GM12878 (cell line): ENCODE measurements around the gene CAMK2G. TPM values are rescaled to one million over a fixed set of nuclear protein-coding genes. Genes with fewer than 3 reads are reported as not detected.

Experiments
- BACH1 ChIP-seq: fragments of 450-650 bp; IDR thresholded peaks from 2 replicates; pipeline ENCODE4 v1.6.1; 2017; ENCODE audit warnings: mild to moderate bottlenecking, borderline replicate concordance
- BHLHE40 ChIP-seq, 2 experiments: fragments of 450-650 bp in 1 of 2; IDR thresholded peaks; 2 replicates each; pipeline ENCODE4 v1.6.1; 2011 to 2017; ENCODE audit warnings: low read depth in 2 of 2, borderline replicate concordance in 1 of 2, improper control_type of control experiment in 1 of 2, low read length in 1 of 2, mild to moderate bottlenecking in 1 of 2
- BRCA1 ChIP-seq: IDR thresholded peaks from 2 replicates; pipeline ENCODE4 v1.6.1; 2011; ENCODE audit warnings: low read depth, low read length, improper control_type of control experiment
- EGR1 ChIP-seq, 2 experiments: IDR thresholded peaks; 1 replicate in 1 of 2; 2 replicates in 1 of 2; pipeline ENCODE4 v1.6.1; 2011 to 2012; ENCODE audit warnings: low read depth in 2 of 2, low read length in 2 of 2, borderline replicate concordance in 1 of 2, mild to moderate bottlenecking in 1 of 2, moderate library complexity in 1 of 2
- GATAD2B ChIP-seq: fragments of 450-650 bp; conservative IDR thresholded peaks from 2 replicates; pipeline ENCODE4 v1.6.1; 2017; ENCODE audit warnings: low read depth, mild to moderate bottlenecking, moderate library complexity
- IKZF1 ChIP-seq: fragments of 450-650 bp; conservative IDR thresholded peaks from 2 replicates; pipeline ENCODE4 v1.6.1; 2017; ENCODE audit warnings: antibody characterized with exemption, mild to moderate bottlenecking
- IRF4 ChIP-seq: IDR thresholded peaks from 2 replicates; pipeline ENCODE4 v1.6.1; 2011; ENCODE audit warnings: low read depth, low read length
- KLF5 ChIP-seq: fragments of 450-650 bp; IDR thresholded peaks from 2 replicates; pipeline ENCODE4 v1.6.1; 2014; ENCODE audit warnings: mild to moderate bottlenecking; ENCODE audit not compliant: partially characterized antibody
- SRF ChIP-seq, 2 experiments: IDR thresholded peaks; 2 replicates each; pipeline ENCODE4 v1.6.1; 2011; ENCODE audit warnings: low read depth in 2 of 2, low read length in 2 of 2, mild to moderate bottlenecking in 1 of 2, moderate library complexity in 1 of 2
- ZNF207 ChIP-seq: fragments of 450-650 bp; IDR thresholded peaks from 2 replicates; pipeline ENCODE4 v1.6.1; 2014; ENCODE audit warnings: antibody characterized with exemption, mild to moderate bottlenecking, borderline replicate concordance
- ZSCAN29 ChIP-seq: fragments of 450-650 bp; IDR thresholded peaks from 2 replicates; pipeline ENCODE4 v1.6.1; 2017; ENCODE audit warnings: mild to moderate bottlenecking, moderate library complexity
- polyA plus RNA-seq, 11 experiments: library from polyadenylated mRNA; depleted of rRNA in 4 of 11; unstranded in 6 of 11; stranded (reverse) in 5 of 11; fragments of >200 nt; fragmentation: Nextera tagmentation in 4 of 11; fragmentation: Illumina TruSeq in 1 of 11; extraction: Ambion mirVana in 4 of 11; extraction: Trizol in 1 of 11; gene quantifications; 1 replicate in 1 of 11; 2 replicates in 10 of 11; pipeline versions ENCODE4 v1.2.1 to v1.2.3, GENCODE V29; 2011 to 2016; ENCODE audit warnings: inconsistent platforms in 2 of 11, missing spikeins in 2 of 11, low read depth in 1 of 11
- total RNA-seq, 4 experiments: library from RNA; depleted of rRNA in 3 of 4; stranded (reverse); fragments of >200 nt in 3 of 4; fragmentation: Illumina TruSeq in 1 of 4; extraction: Trizol in 1 of 4; gene quantifications; 2 replicates each; pipeline versions ENCODE4 v1.2.1 to v1.2.3, GENCODE V29; 2013 to 2021
- TF ChIP-seq, protein P1 (sequence below): fragments of 450-650 bp; IDR thresholded peaks from 2 replicates; pipeline ENCODE4 v1.6.1; 2017; ENCODE audit warnings: mild to moderate bottlenecking, moderate library complexity
- TF ChIP-seq, protein P2 (sequence below): IDR thresholded peaks from 2 replicates; pipeline ENCODE4 v1.6.1; 2011; ENCODE audit warnings: borderline replicate concordance, low read depth, mild to moderate bottlenecking, moderate library complexity, mixed read lengths, low read length; ENCODE audit not compliant: insufficient read depth; ENCODE audit errors: extremely low read length
- TF ChIP-seq, protein P3 (sequence below): fragments of 450-650 bp; conservative IDR thresholded peaks from 2 replicates; pipeline ENCODE4 v1.6.1; 2017; ENCODE audit warnings: mild to moderate bottlenecking, moderate library complexity
- TF ChIP-seq, protein P4 (sequence below): fragments of 150-350 bp; IDR thresholded peaks from 2 replicates; pipeline ENCODE4 v1.6.1; 2016; ENCODE audit warnings: low read depth, low read length

CAMK2G gene
- total and polyA plus RNA-seq, 10 of the 15 experiments (the other 5 are each of a cell fraction or from before 2014, with no cell fraction given), result 5.5 to 24.3 (median 16.9) TPM

DNA sequence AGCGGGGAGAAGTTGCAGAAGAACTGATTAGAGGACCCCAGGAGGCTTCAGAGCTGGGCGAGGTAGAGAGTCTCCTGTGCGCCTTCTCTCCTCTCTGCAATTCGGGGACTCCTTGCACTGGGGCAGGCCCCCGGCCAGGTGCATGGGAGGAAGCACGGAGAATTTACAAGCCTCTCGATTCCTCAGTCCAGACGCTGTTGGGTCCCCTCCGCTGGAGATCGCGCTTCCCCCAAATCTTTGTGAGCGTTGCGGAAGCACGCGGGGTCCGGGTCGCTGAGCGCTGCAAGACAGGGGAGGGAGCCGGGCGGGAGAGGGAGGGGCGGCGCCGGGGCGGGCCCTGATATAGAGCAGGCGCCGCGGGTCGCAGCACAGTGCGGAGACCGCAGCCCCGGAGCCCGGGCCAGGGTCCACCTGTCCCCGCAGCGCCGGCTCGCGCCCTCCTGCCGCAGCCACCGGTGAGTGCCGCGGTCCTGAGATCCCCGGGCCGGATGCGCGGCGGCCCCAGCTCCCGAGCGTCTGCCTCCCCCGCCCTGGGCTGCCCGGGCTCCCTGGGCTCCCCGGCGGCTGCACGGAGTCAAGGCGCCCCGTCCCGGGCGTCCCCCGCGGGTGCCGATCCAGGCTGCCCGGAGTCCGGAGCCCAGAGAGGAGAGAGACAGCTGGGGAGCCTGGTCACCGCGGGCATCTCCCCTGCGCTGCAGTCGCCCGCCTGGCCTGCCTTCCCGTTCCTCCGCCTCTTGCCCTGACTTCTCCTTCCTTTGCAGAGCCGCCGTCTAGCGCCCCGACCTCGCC is 36.6 kb upstream of the CAMK2G start, which contains the start of gene PLAU (continued):
- TF ChIP-seq, protein P1, sequence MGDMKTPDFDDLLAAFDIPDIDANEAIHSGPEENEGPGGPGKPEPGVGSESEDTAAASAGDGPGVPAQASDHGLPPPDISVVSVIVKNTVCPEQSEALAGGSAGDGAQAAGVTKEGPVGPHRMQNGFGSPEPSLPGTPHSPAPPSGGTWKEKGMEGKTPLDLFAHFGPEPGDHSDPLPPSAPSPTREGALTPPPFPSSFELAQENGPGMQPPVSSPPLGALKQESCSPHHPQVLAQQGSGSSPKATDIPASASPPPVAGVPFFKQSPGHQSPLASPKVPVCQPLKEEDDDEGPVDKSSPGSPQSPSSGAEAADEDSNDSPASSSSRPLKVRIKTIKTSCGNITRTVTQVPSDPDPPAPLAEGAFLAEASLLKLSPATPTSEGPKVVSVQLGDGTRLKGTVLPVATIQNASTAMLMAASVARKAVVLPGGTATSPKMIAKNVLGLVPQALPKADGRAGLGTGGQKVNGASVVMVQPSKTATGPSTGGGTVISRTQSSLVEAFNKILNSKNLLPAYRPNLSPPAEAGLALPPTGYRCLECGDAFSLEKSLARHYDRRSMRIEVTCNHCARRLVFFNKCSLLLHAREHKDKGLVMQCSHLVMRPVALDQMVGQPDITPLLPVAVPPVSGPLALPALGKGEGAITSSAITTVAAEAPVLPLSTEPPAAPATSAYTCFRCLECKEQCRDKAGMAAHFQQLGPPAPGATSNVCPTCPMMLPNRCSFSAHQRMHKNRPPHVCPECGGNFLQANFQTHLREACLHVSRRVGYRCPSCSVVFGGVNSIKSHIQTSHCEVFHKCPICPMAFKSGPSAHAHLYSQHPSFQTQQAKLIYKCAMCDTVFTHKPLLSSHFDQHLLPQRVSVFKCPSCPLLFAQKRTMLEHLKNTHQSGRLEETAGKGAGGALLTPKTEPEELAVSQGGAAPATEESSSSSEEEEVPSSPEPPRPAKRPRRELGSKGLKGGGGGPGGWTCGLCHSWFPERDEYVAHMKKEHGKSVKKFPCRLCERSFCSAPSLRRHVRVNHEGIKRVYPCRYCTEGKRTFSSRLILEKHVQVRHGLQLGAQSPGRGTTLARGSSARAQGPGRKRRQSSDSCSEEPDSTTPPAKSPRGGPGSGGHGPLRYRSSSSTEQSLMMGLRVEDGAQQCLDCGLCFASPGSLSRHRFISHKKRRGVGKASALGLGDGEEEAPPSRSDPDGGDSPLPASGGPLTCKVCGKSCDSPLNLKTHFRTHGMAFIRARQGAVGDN, result peak; percentile 24; the same call in 1 of the 2 replicates
- TF ChIP-seq BRCA1 (no peak), KLF5 (no peak), IKZF1 (peak; percentile 77), BACH1 (0 out of 2 replicates have a peak, but pooled peaks have one; percentile 44), GATAD2B (peak; percentile 78; the same call in 1 of the 2 replicates), BHLHE40 (IDR thresholded peaks at IDR 0.05; ENCODE audit: borderline replicate concordance in 1 of 2, low read depth in 2 of 2, low read length in 1 of 2) (peak in 1 of 2 experiments; percentile 35; a peak in 1 of 4 replicates), IRF4 (no peak), EGR1 (IDR thresholded peaks at IDR 0.05; ENCODE audit: borderline replicate concordance in 1 of 2, low read depth in 2 of 2, low read length in 2 of 2) (peak in 1 of 2 experiments; percentile 34; a peak in 1 of 3 replicates), ZNF207 (no peak), ZSCAN29 (no peak), SRF (IDR thresholded peaks at IDR 0.05; ENCODE audit: low read depth in 2 of 2, low read length in 2 of 2) (0 out of 4 replicates have a peak, but pooled peaks of 1 of the 2 experiments have one; percentile 6)
- TF ChIP-seq, protein P2, sequence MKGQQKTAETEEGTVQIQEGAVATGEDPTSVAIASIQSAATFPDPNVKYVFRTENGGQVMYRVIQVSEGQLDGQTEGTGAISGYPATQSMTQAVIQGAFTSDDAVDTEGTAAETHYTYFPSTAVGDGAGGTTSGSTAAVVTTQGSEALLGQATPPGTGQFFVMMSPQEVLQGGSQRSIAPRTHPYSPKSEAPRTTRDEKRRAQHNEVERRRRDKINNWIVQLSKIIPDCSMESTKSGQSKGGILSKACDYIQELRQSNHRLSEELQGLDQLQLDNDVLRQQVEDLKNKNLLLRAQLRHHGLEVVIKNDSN, result no peak
- TF ChIP-seq, protein P3, sequence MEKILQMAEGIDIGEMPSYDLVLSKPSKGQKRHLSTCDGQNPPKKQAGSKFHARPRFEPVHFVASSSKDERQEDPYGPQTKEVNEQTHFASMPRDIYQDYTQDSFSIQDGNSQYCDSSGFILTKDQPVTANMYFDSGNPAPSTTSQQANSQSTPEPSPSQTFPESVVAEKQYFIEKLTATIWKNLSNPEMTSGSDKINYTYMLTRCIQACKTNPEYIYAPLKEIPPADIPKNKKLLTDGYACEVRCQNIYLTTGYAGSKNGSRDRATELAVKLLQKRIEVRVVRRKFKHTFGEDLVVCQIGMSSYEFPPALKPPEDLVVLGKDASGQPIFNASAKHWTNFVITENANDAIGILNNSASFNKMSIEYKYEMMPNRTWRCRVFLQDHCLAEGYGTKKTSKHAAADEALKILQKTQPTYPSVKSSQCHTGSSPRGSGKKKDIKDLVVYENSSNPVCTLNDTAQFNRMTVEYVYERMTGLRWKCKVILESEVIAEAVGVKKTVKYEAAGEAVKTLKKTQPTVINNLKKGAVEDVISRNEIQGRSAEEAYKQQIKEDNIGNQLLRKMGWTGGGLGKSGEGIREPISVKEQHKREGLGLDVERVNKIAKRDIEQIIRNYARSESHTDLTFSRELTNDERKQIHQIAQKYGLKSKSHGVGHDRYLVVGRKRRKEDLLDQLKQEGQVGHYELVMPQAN, result peak; percentile 58
- TF ChIP-seq, protein P4, sequence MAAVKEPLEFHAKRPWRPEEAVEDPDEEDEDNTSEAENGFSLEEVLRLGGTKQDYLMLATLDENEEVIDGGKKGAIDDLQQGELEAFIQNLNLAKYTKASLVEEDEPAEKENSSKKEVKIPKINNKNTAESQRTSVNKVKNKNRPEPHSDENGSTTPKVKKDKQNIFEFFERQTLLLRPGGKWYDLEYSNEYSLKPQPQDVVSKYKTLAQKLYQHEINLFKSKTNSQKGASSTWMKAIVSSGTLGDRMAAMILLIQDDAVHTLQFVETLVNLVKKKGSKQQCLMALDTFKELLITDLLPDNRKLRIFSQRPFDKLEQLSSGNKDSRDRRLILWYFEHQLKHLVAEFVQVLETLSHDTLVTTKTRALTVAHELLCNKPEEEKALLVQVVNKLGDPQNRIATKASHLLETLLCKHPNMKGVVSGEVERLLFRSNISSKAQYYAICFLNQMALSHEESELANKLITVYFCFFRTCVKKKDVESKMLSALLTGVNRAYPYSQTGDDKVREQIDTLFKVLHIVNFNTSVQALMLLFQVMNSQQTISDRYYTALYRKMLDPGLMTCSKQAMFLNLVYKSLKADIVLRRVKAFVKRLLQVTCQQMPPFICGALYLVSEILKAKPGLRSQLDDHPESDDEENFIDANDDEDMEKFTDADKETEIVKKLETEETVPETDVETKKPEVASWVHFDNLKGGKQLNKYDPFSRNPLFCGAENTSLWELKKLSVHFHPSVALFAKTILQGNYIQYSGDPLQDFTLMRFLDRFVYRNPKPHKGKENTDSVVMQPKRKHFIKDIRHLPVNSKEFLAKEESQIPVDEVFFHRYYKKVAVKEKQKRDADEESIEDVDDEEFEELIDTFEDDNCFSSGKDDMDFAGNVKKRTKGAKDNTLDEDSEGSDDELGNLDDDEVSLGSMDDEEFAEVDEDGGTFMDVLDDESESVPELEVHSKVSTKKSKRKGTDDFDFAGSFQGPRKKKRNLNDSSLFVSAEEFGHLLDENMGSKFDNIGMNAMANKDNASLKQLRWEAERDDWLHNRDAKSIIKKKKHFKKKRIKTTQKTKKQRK, result no peak
